IPS-15b (cell line): ENCODE data around the gene PPP2R5B.

ENCODE experiments used
- H3K27me3 ChIP-seq: one replicate; pipeline ENCODE4 v1.6.1; 2013; ENCODE audit warnings: low read length; ENCODE audit not compliant: control insufficient read depth, insufficient read depth
- H3K36me3 ChIP-seq: one replicate; pipeline ENCODE4 v1.6.1; 2013; ENCODE audit warnings: low read length; ENCODE audit not compliant: control insufficient read depth, insufficient read depth
- H3K4me1 ChIP-seq: one replicate; pipeline ENCODE4 v1.6.1; 2013; ENCODE audit warnings: mild to moderate bottlenecking, low read length; ENCODE audit not compliant: control insufficient read depth, insufficient read depth
- H3K4me3 ChIP-seq: one replicate; pipeline ENCODE4 v1.5.1; 2013; ENCODE audit warnings: low read depth, low read length
- H3K9ac ChIP-seq: one replicate; pipeline ENCODE4 v1.6.1; 2013; ENCODE audit warnings: low read depth, mild to moderate bottlenecking, low read length
- H3K9me3 ChIP-seq: one replicate; pipeline ENCODE4 v1.6.1; 2013; ENCODE audit warnings: mild to moderate bottlenecking, low read length; ENCODE audit not compliant: control insufficient read depth, insufficient read depth

PPP2R5B gene

GRCh38 chr11:64925536-64926436 lies 1.3 kb downstream of the PPP2R5B start:
- Histone ChIP-seq H3K27me3 (peaks cover 3% of the 10 kb centered on the region), H3K4me1 (peaks cover 3% of the 10 kb centered on the region), H3K4me3 (no peak overlapping the region), H3K9ac (no peak overlapping the region), H3K9me3 (no peaks in the 10 kb centered on the region), H3K36me3 (no peaks in the 10 kb centered on the region)

GRCh38 chr11:64926689-64927088 lies 2.2 kb downstream of the PPP2R5B start:
- H3K9me3 ChIP-seq: no peaks in the 10 kb centered on the region
- no peak overlapping the region for H3K4me3 ChIP-seq
- H3K4me1 ChIP-seq: peaks cover 3% of the 10 kb centered on the region
- no peak overlapping the region for H3K9ac ChIP-seq
- H3K36me3 ChIP-seq: peaks cover 4% of the 10 kb centered on the region
- H3K27me3 ChIP-seq: peaks cover 3% of the 10 kb centered on the region

- Histone ChIP-seq H3K4me1 (no peaks in the 10 kb centered on the region), H3K27me3 (peaks cover 3% of the 10 kb centered on the region), H3K4me3 (no peak overlapping the region), H3K36me3 (peaks cover 4% of the 10 kb centered on the region), H3K9ac (no peak overlapping the region), H3K9me3 (no peaks in the 10 kb centered on the region)
These were observed 4.5 kb downstream of the PPP2R5B start for GRCh38 chr11:64928957-64929356.

GRCh38 chr11:64929625-64930024 lies 5.1 kb downstream of the PPP2R5B start:
- Histone ChIP-seq H3K4me3 (no peak overlapping the region), H3K9me3 (no peaks in the 10 kb centered on the region), H3K4me1 (no peaks in the 10 kb centered on the region), H3K9ac (no peak overlapping the region), H3K36me3 (peaks cover 4% of the 10 kb centered on the region), H3K27me3 (peaks cover 3% of the 10 kb centered on the region)

- no peak overlapping the region for H3K9ac ChIP-seq
- no peaks in the 10 kb centered on the region for H3K27me3 ChIP-seq
- no peak overlapping the region for H3K4me3 ChIP-seq
- peaks cover 2% of the 10 kb centered on the region for H3K4me1 ChIP-seq
- H3K36me3 ChIP-seq: peaks cover 4% of the 10 kb centered on the region
- H3K9me3 ChIP-seq: no peaks in the 10 kb centered on the region
These were observed 5.9 kb downstream of the PPP2R5B start for GRCh38 chr11:64930340-64930739.

GRCh38 chr11:64931290-64931689 lies 6.8 kb downstream of the PPP2R5B start:
- no peaks in the 10 kb centered on the region for H3K27me3 ChIP-seq
- H3K9ac ChIP-seq: no peak overlapping the region
- no peaks in the 10 kb centered on the region for H3K9me3 ChIP-seq
- no peak overlapping the region for H3K4me3 ChIP-seq
- H3K4me1 ChIP-seq: peaks cover 8% of the 10 kb centered on the region
- peaks cover 4% of the 10 kb centered on the region for H3K36me3 ChIP-seq

GRCh38 chr11:64932324-64932723 lies 7.8 kb downstream of the PPP2R5B start:
- H3K4me1 ChIP-seq: peaks cover 8% of the 10 kb centered on the region
- H3K4me3 ChIP-seq: no peak overlapping the region
- H3K27me3 ChIP-seq: no peaks in the 10 kb centered on the region
- no peak overlapping the region for H3K9ac ChIP-seq
- peaks cover 4% of the 10 kb centered on the region for H3K36me3 ChIP-seq
- no peaks in the 10 kb centered on the region for H3K9me3 ChIP-seq

- peaks cover 2% of the 10 kb centered on the region for H3K27me3 ChIP-seq
- H3K4me3 ChIP-seq: no peak overlapping the region
- no peaks in the 10 kb centered on the region for H3K9me3 ChIP-seq
- no peak overlapping the region for H3K9ac ChIP-seq
- peaks cover 4% of the 10 kb centered on the region for H3K36me3 ChIP-seq
- peaks cover 8% of the 10 kb centered on the region for H3K4me1 ChIP-seq
These were observed 8.9 kb downstream of the PPP2R5B start for GRCh38 chr11:64933213-64933934.

- Histone ChIP-seq H3K4me3 (no peak overlapping the region), H3K4me1 (peaks cover 8% of the 10 kb centered on the region), H3K9me3 (no peaks in the 10 kb centered on the region), H3K36me3 (peaks cover 4% of the 10 kb centered on the region), H3K9ac (no peak overlapping the region), H3K27me3 (peaks cover 2% of the 10 kb centered on the region)
These were observed 9.6 kb downstream of the PPP2R5B start for GRCh38 chr11:64933935-64934681.

- no peak overlapping the region for H3K4me3 ChIP-seq
- H3K36me3 ChIP-seq: peaks cover 4% of the 10 kb centered on the region
- H3K27me3 ChIP-seq: peaks cover 2% of the 10 kb centered on the region
- no peak overlapping the region for H3K9ac ChIP-seq
- no peaks in the 10 kb centered on the region for H3K9me3 ChIP-seq
- H3K4me1 ChIP-seq: peaks cover 8% of the 10 kb centered on the region
These were observed 10.3 kb downstream of the PPP2R5B start for GRCh38 chr11:64934682-64935358.
